C1 segment of cervical spinal cord (tissue), 14 donors: Measurements from ENCODE around the gene MRPL9.

Experiments
- DNase-seq, 14 donors: peaks; one replicate each; lab custom pipeline; 2025; lab: John Stamatoyannopoulos, UW

Gene MRPL9

DNA sequence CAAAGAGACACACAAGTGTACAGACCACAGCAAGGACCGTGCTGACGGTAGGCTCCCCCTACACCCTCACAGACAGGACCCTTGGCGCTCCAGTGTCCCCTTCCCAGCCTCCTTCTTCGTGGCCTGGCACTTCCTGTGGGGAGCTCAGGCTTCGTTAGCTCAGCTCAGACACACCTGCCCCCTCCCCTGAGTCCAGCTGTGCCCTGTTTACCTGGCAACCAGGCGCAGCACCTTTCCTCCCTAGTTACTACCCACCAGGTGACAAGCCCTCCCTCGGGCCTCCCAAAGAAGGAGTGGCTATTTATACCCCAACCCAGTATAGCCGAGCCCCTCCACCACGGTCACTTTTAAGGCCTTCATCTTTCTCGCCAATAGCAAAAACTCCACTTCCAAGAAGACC is 51.3 kb downstream of the MRPL9 start:
- no peak for DNase-seq

DNA sequence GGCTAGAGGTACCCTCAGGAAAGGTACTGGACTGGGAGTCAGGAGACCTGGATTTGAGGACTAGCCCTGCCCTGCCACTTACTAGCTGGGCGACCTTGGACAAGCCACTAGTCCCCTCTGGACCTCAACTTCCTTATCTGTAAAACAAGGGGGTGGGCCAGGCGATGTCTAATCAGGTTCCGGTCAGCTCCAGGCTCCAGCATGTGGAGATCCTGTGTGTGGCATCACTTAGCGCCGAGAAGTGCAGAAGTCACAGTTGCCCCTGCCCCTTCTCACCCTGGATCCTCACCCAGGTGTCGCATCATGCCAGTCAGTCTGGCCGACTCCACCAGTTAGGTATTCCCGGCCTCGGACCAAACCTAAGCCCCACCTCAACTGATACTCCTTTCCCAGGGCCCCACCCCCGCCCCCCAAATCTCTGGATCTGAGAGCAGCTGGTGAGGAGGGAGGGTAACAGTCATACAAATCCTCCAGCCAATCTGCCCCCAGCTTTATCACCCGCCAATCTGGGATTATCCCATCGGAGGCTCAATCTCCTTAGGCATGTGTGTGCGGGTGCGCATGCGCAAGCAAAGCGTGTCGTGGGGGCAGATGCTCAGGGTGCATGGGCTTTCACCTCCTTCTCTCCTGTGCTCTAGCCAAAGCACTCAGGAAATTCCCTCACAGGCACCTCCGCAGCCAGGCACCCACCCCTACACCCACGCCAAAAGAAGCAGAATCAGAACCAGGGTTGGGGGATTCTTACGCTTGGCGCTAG is 52.1 kb downstream of the MRPL9 start:
- DNase-seq: peak in 1 of 14 donors; percentile 74

DNA sequence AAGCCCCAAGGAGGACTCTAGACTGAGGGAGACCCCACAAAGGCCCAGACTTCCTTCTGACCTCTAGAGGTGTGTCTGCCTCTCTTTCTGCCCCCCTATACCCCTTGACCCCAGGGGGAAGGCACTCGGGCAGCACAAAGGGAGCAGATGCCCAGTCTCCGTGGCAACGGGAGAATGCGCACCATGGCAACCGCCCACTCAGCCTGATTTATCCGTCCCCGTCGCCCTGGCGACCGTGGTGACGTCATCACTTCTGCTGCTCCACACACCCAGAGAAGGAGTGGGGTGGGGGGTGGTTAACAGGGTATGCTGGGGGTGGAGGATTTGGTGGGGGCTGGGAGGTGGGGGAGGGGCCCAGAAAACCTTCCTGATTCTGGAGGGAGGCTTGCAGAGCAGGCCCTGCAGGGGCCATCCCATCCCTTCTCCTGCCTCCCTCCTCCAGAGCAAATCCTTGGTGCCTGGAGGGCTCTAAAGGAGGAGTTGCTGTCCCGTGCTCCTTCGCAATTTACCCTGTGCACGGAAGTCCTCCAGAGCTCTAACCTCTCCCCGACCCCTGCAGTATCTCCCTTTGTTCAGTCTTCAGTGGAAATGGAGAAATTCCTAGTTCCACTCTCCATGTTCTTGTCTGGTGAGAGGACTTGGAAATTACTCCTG is 53.0 kb downstream of the MRPL9 start:
- DNase-seq: peak in 7 of 14 donors; percentile 3 to 80 (median 24)
